Keratinocyte (primary cell): ENCODE measurements around the gene PAX3. TPM values are rescaled to one million over a fixed set of nuclear protein-coding genes. Genes with fewer than 3 reads are reported as not detected.

Experiments
- DNase-seq: peaks from one replicate; pipeline ENCODE4 v3.0.0-alpha.2; 2011; ENCODE audit warnings: low read depth, missing footprints, low spot score
- FAIRE-seq: peaks from 2 replicates; lab custom pipeline; 2011; peaks lifted over from hg19 to GRCh38; lab: Jason Lieb, UNC
- H2AFZ ChIP-seq: 2 replicates; pipeline ENCODE4 v1.6.0; 2012; ENCODE audit warnings: low read length, control low read depth, inconsistent platforms; ENCODE audit not compliant: control insufficient read depth
- H3K27ac ChIP-seq: 2 replicates; pipeline ENCODE4 v1.5.1; 2011; ENCODE audit warnings: low read length; ENCODE audit not compliant: control insufficient read depth, insufficient read depth
- H3K27me3 ChIP-seq: 3 replicates; pipeline ENCODE4 v1.6.0; 2011; ENCODE audit warnings: low read length; ENCODE audit not compliant: control insufficient read depth, insufficient read depth; ENCODE audit errors: extremely low read depth
- H3K36me3 ChIP-seq, 2 experiments: 2 replicates in 1 of 2; 3 replicates in 1 of 2; pipeline ENCODE4 v1.5.1; 2011; ENCODE audit warnings: low read length in 2 of 2, mild to moderate bottlenecking in 1 of 2; ENCODE audit not compliant: control insufficient read depth in 2 of 2, insufficient read depth in 2 of 2; ENCODE audit errors: extremely low read depth in 1 of 2
- H3K4me1 ChIP-seq: 3 replicates; pipeline ENCODE4 v1.5.1; 2011; ENCODE audit warnings: low read length; ENCODE audit not compliant: control insufficient read depth, insufficient read depth; ENCODE audit errors: extremely low read depth
- H3K4me2 ChIP-seq: 3 replicates; pipeline ENCODE4 v1.6.0; 2011; ENCODE audit warnings: low read depth, low read length; ENCODE audit not compliant: control insufficient read depth, insufficient read depth; ENCODE audit errors: extremely low read depth
- H3K4me3 ChIP-seq, 3 experiments: fragments of 200-600 bp in 1 of 3; sonication (generic) in 1 of 3; 2 replicates in 2 of 3; 3 replicates in 1 of 3; pipeline ENCODE4 v1.5.1; 2011 to 2016; ENCODE audit warnings: low read length in 3 of 3, mild to moderate bottlenecking in 3 of 3, control low read depth in 2 of 3, inconsistent platforms in 1 of 3, low read depth in 1 of 3, mixed read lengths in 1 of 3, mixed run types in 1 of 3, moderate library complexity in 1 of 3; ENCODE audit not compliant: control insufficient read depth in 2 of 3, insufficient read depth in 2 of 3; ENCODE audit errors: extremely low read depth in 1 of 3
- H3K79me2 ChIP-seq: 2 replicates; pipeline ENCODE4 v1.6.0; 2012; ENCODE audit warnings: low read length; ENCODE audit not compliant: control insufficient read depth, insufficient read depth
- H3K9ac ChIP-seq: 3 replicates; pipeline ENCODE4 v1.6.0; 2011; ENCODE audit warnings: low read length; ENCODE audit not compliant: control insufficient read depth, insufficient read depth; ENCODE audit errors: extremely low read depth
- H3K9me1 ChIP-seq: 3 replicates; pipeline ENCODE4 v1.6.0; 2011; ENCODE audit warnings: low read length; ENCODE audit not compliant: control insufficient read depth, insufficient read depth; ENCODE audit errors: extremely low read depth
- H3K9me3 ChIP-seq: 2 replicates; pipeline ENCODE4 v1.5.1; 2012; ENCODE audit warnings: low read depth, low read length; ENCODE audit not compliant: control insufficient read depth
- H4K20me1 ChIP-seq: 3 replicates; pipeline ENCODE4 v1.6.0; 2011; ENCODE audit warnings: low read length; ENCODE audit not compliant: control insufficient read depth, insufficient read depth; ENCODE audit errors: extremely low read depth
- CTCF ChIP-seq, 3 experiments: IDR thresholded peaks in 1 of 3; conservative IDR thresholded peaks in 1 of 3; optimal IDR thresholded peaks in 1 of 3; 2 replicates in 2 of 3; 3 replicates in 1 of 3; pipeline versions ENCODE3 to v1.5.1; 2011; ENCODE audit warnings: low read length in 3 of 3, mild to moderate bottlenecking in 3 of 3, moderate library complexity in 2 of 3, control low read depth in 1 of 3, inconsistent platforms in 1 of 3; ENCODE audit not compliant: insufficient read depth in 2 of 3; ENCODE audit errors: extremely low read depth in 1 of 3
- EZH2 ChIP-seq: IDR thresholded peaks from one replicate; pipeline ENCODE4 v1.6.1; 2012; ENCODE audit warnings: inconsistent platforms, mild to moderate bottlenecking, low read length, moderate library complexity
- dilution Hi-C: fragments of 300-500 bp; cut with MboI; formaldehyde crosslinking; loops from one replicate; pipeline ENCODE4 v1.7.0; 2020; ENCODE audit warnings: low sequenced_read_pairs; ENCODE audit not compliant: extremely low pct_ligation_motif_present
- polyA plus RNA-seq, 5 experiments: library from polyadenylated mRNA; depleted of rRNA in 3 of 5; stranded (reverse) in 3 of 5; stranded (forward) in 1 of 5; unstranded in 1 of 5; fragments of >200 nt; gene quantifications; 1 replicate in 1 of 5; 2 replicates in 3 of 5; 3 replicates in 1 of 5; pipeline versions ENCODE4 v1.2.1 to v1.2.3, GENCODE V29; 2011 to 2012; ENCODE audit warnings: missing spikeins in 2 of 5, low read depth in 1 of 5, low replicate concordance in 1 of 5

The PAX3 gene
- polyA plus RNA-seq, 1 donor (not counting 4 experiments of a cell fraction or from before 2014, with no cell fraction given) = not detected

GRCh38 chr2:222299906-222300725 lies 1.3 kb upstream of the PAX3 start:
- no peaks in the 10 kb centered on the region for H3K79me2 ChIP-seq
- DNase-seq (no peak), FAIRE-seq (no peak)
- H3K4me1 ChIP-seq = no peaks in the 10 kb centered on the region
- H3K9me3 ChIP-seq = peaks cover 3% of the 10 kb centered on the region
- no peak overlapping the region for H3K27ac ChIP-seq
- H4K20me1 ChIP-seq = no peaks in the 10 kb centered on the region
- H3K36me3 ChIP-seq = no peaks in the 10 kb centered on the region
- dilution Hi-C loops = no loop called here
- no peak overlapping the region for H3K4me2 ChIP-seq
- no peak overlapping the region for H2AFZ ChIP-seq
- TF ChIP-seq EZH2 (no peak), CTCF (optimal IDR thresholded peaks at IDR 0.05 in 1 of 3, IDR thresholded peaks at IDR 0.05 in 1 of 3, conservative IDR thresholded peaks at IDR 0.05 in 1 of 3; ENCODE audit: extremely low read depth in 1 of 3, insufficient read depth in 2 of 3, low read length in 3 of 3) (no peak)
- H3K27me3 ChIP-seq = peaks cover 100% of the 10 kb centered on the region
- H3K4me3 ChIP-seq = no peak overlapping the region
- H3K9me1 ChIP-seq = no peaks in the 10 kb centered on the region
- no peak overlapping the region for H3K9ac ChIP-seq

GRCh38 chr2:222298001-222298310 lies 842 bp downstream of the PAX3 start:
- no peak overlapping the region for H3K9ac ChIP-seq
- dilution Hi-C loops = no loop called here

More at GRCh38 chr2:222298001-222298310, 842 bp downstream of the PAX3 start:
- DNase-seq (no peak), FAIRE-seq (no peak)
- H3K27me3 ChIP-seq = peaks cover 100% of the 10 kb centered on the region
- no peaks in the 10 kb centered on the region for H3K36me3 ChIP-seq
- H3K9me3 ChIP-seq = no peaks in the 10 kb centered on the region
- H3K79me2 ChIP-seq = no peaks in the 10 kb centered on the region
- H4K20me1 ChIP-seq = peaks cover 6% of the 10 kb centered on the region
- no peaks in the 10 kb centered on the region for H3K9me1 ChIP-seq
- no peaks in the 10 kb centered on the region for H3K4me1 ChIP-seq
- no peak overlapping the region for H2AFZ ChIP-seq
- TF ChIP-seq EZH2 (no peak), CTCF (optimal IDR thresholded peaks at IDR 0.05 in 1 of 3, IDR thresholded peaks at IDR 0.05 in 1 of 3, conservative IDR thresholded peaks at IDR 0.05 in 1 of 3; ENCODE audit: extremely low read depth in 1 of 3, insufficient read depth in 2 of 3, low read length in 3 of 3) (no peak)
- peak overlapping the region; percentile 6 for H3K4me2 ChIP-seq
- no peak overlapping the region for H3K27ac ChIP-seq
- no peak overlapping the region for H3K4me3 ChIP-seq
